Stimulated activated CD8-positive, alpha-beta memory T cell treated with anti-CD3 and anti-CD28 coated beads, Interleukin-15, amount 100 ng/mL, for 1 hour (primary cell): ENCODE results near the gene SLX4IP.

Experiments used
- DNase-seq: peaks from one replicate; pipeline ENCODE4 v3.0.0-alpha.2; 2020; ENCODE audit warnings: low read depth

SLX4IP gene

DNA sequence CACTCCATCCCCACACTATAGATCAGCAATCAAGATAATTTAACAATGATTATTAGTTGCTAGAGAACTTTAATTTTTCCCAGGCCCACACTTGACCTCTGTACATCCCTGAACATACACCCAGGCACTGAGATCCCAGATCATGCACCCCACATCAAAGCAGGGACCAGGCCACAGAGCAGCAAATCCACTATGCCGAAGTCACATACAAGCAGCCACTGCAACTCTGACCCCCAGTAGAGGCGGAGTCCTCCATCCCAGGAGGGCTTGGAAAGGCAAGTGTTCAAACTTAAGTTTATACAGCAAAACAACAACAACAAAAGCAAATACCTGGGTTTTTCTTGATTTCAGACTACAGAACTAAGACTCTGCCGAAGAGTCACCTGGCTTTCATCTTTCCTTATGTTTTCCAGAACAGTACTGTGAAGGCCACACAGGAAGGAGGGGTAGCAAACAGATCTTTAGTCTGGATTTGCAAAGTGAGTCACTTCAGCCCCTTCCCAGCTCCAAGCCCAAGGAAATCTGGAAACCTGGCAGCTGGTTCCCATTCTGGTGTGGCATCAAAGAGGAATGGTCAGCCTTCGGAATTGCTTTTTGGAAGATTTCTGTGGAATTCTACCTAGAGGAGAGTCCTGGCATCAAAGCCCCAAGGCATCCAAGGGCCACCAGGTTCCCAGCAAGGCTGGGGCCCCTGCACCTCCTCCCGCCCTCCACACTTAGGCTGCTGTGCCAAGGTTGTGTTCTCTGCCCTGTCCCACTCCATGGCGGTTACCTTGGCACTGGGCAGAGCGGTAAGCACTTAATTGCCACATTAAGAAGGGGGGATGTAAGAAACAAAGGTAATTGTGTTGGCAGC, 231.3 kb downstream of the SLX4IP start:
- DNase-seq, result no peak

DNA sequence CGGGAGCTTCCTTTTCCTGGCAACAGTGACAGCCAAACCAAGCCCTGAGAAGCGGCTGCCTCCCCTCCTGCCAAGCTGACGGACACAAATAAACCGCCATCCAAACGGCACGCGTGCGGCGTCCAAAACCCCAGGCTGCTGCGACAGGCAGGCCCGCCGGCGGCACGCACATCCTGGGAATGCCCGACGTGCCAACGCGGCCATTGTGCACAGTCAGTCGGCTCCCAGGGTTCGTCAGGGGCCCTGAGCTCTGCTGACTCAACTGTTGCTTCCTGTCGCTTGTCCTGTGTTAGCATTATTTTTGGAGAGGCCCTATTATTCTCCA, 231.9 kb downstream of the SLX4IP start:
- no peak for DNase-seq

DNA sequence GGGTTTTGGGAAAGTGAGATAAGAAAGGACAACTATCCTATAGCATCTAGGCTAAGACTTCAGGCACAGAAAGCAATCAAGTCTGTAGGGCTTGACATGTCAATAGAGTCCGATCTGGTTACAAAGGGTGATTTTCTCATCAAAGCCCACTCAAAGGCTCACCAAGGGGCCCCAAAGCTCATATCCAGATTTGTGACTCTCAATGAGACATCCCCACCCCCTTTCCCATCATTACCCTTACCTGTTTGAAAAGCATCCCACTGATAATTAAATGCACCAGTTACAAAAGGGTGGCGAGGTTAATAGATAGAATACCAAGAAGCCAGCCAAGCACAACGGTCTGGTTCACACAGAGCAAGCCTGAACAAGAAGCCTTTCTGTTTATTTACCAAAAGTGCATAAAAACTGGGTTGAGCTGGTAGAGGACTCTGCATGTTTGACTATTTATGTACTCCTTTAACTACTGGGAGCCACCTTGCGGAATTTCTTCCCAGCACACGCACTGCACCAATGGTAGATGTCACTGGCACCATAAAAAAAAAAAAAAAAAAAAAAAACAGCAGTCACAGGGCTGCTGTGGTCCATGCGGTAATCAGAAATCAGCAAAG, 232.6 kb downstream of the SLX4IP start:
- DNase-seq, result no peak

DNA sequence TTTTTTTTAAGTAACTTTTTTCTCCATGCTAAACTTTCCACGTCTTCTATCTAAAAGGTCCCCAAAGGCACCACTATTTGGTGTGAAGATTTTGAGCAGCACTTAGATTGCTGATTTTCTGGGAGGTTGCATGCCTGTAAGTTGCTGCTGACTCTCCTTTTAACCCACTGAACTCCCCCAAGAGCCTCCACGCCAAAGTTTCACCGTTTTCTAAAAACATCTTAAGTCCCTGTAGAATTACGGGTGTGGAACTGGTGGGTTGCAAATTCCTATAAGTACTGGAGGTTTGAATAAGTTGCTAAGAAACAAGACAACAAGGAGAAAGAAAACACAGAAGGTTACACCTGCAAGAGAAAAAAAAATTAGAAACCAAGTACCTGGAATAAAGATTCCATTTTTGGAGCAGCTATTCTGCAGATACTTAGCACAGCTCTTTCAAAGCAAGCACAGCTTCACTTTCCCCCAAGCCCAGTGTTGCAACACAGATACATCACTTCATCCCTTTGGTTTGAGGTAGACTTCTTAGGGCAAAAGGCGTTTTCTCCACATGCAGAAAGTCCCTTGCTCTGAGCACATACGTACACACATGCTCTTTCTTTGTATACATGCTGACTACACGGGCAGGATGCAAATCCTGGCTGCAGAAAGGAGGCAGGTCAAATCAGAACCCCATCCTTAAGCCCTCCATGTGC, 233.7 kb downstream of the SLX4IP start:
- no peak for DNase-seq

DNA sequence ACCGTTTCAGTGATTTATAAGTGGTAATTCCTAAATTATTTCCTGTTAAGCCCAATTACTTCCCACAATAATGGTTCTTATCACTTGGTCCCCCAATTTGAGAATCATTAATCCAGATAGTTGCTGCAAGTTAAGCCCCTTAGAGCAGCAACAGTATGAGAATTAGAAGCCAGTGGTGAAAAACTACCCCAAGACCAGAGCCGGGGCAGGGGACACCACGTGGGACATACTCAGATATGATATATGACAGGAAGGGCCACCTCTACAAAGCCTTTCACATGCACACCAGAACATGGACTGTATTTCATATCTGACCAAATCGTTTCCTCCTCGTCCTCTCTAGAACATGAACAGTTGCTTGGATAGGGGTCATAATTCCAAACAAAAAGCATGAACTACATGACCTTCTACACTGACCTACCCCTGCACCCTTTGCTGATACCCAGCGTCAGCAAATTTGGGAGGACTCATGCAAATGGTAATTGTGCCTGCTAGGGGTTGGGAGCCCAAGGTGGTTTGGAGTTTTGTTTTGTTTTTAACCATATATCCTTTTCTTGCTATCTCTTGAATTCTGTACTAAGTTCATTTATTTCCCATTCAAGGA, 234.8 kb downstream of the SLX4IP start:
- DNase-seq, result no peak

DNA sequence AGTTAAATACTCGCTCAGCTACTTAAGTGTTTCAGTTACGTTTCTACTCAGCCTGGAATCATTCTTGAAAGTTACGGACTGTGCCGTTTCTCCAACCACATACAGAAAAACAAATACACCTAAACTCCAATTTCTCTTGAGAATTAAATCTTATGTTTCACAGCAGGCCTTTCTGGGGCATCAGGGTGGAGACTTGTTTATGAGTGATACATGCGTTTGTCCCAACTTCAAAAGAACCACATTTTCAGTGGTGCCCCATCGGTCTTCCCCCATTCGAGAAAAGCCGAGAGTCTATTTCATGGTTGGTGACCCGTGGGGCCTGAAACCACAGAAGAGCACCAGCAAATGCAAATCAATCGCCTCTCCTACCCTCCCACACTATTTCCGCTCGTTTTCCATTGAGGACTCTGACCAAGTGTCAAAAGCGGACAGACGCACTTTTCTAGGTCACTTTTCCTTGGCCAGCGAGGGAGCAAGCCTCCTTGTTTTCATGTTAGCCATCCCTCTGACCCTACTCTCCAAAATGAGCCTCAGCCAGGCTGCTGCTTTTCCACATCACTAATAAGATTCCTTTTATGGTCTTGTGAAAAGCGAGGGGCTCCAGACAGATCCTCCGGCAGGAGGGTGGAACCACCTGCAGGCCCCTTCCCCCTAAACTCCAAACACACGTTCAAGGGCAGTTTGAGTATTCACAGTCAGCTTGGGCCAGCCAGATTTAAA, 235.6 kb downstream of the SLX4IP start:
- DNase-seq, result no peak

DNA sequence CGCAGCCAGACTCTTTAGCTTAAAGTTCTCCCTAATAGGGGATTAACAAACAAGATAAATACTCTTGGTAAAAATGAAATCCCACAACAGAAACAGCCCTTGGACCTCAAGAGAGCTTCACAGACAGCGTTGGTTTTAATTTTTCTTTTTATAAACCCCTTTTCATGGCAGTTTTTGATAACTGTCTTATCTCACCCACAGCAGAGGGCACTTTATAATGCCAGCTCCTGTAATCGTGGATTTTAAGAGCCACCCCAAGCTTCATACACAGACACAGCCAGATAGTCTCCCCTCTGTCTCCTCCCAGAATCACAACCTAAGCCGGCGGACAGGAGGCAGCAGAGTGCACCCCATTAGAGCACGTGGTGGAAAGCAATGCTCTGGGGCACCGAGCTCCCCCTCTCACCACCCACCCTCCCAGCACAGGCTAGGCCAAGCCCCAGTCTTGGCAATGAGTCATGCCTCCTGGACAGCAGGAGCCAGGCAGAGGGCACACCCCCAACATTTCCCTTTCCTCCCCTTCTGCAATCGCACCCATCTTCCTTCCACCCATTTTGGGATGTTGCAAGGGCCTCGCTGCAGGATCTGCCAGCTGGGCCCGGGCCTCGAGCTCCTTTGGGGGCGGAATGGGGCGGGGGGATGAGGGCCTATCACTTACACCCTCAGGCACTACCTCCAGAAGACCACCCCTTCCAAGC, 236.3 kb downstream of the SLX4IP start:
- no peak for DNase-seq

DNA sequence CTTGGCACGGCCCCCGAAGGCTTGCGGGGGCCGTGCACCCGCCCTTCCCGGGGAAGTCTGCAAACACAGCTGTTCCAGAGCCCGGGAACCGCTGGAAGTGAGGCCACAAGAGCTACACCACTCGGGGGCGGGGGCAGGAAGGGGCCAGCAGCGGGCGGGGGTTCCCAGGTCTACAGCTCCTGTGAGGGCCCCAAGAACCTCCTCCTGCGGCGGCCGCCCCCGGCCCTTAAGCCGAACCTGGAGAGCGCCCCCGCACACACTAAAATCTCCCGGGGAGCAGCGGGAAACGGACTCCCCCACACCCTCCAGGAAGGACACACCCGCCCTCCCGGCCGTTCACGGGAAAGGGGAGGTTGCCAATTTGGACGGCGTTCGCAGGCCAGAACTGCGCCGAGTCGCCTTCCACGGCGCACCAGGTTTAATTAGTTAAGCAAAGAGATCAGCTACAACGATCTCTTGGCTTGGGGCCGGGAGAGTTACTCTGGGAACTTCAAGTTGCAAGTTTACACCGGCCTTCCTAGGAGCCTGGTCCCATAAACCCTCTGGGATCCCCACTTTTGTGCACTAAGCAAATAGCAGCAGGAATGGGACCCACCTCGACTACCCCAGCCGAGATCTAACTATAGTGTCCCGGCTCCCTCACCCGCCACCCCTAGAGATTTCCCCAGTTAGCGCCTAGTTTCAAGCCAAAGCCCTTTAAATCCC, 237.0 kb downstream of the SLX4IP start:
- DNase-seq, result no peak

DNA sequence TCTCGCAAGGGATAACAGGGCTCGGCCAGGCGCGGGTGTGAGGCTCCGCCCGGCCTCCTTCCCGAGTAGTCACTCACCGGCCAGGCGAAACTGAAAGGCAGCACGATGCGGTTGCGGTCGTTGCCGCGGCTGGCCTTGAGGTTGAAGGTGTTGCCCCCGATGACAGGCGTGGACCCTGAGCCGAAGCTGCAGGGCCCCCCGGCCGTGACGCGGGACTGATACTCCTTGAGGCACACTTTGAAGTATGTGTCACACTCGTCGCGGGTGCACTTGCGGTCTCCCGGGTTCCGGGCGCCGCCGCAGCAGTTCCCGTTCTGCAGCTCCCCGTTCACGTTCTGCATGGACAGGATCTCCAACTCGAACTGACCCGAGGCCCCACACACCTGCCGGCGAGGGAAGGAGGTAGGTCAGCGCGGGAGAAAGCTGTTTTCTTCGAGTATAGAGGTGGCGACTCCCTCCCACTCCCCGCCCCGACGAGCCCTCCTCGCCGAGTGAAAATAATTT, 237.6 kb downstream of the SLX4IP start:
- no peak for DNase-seq

DNA sequence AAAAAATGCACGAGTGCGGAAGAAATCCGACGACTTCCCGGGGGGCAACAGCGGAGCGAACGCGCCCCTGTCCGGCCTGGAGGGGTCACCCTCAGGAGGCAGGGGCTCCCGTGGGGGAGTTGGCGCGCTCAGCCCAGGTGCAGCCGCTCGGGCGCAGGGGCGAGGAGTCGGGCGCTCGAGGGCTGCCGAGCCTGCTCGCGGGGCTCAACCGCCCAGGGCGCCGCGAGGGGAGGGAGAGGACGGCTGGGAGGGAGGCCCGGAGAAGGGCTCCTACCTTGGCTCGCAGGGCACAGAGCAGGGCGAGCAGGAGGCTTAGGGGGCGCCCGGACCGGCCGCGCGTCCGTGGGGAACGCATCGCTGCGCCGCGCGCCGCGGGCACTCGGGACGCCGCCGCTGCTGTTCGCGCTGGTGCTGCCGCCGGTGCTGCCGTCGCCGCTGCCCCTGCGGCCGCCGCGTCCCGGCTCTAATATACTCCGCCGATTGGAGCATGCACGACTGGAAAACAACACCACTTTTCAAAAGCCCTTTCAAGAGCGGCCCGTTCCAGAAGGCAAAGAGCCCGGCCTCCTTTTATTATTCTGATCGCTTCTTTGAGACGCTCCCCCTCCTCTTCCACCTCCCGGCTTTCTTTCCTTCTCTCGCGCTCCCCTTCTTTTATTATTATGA, 238.2 kb downstream of the SLX4IP start:
- no peak for DNase-seq

DNA sequence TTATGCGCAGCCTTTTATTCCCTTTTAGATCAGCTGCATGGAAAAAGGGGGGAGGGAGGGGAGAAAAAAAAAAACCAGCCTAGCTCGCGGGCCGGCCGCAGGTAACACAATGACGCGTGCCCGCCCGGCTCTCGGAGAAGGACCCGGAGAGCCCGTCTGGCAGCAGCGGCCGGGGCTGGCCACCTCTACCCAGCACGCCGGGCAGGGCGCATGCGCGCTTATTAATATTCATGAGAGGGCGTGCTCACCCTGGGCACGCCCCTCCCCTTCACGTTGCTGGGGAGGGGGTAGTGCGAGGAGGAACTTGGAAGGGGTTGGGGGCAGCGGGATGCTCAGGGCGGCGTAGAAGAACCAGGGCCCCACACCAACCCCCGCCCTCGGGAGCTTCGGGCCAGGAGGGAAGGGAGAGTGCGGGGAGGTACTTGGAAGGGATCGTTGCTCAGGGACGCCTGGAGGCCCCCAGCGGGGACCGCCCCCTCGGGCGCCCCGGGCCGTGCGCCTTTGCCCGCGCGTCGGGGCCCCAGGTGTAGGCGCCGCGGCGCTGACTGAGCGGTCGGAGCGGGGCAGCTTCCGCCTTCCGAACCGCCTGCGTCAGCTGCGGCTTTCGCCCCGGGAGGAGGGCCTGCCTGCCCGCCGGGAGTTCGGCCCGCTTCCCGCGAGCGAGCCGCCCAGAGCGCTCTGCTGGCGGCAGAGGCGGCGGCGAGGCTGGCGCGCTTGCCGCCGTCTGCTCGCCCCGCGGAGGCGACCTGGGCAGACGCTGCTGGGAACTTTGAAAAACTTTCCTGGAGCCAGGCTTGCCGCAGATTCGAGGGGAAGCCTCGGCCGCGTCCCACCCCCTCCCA, 239.0 kb downstream of the SLX4IP start, which contains the start of gene JAG1:
JAG1 (minus strand) TSS at position 158 of the 842 bp plus-strand sequence. CDS start 469 bp downstream, outside the sequence.
- DNase-seq, result peak; percentile 16

DNA sequence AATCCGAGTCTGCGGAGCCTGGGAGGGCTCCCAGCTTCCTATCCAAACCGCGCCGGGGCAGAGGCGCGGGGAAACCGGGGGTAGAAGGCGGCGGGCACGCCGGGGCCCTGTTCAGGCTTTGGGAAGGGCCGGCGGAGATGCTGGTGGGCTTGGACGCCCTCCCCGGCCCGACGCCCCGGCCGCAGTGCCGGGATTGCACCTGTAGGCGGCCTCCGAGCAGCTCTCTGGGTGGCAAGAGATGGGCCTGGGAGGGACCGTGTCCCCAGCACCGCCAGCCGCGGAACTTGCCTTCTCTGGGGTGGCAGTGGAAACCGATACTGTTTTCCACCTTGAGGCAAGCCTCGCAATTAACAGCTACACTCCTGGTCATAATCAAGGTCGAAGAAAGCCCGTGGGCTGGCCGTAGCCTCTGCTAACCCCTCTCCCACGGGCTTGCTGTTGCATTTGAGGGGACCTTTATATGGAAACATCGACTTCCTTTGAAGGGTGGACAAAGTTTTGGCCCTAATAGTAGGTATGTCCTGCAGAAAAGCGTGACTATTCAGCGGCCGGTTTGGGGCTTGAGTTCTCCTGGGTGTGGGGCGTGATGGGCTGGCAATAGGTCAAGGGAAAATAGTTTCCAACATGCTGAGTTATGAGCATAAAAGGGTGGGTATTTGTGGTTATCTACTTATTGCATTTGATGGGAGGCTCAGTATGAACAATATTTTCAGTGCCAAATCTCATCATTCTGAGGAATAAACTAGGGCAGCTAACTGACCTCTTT, 239.8 kb downstream of the SLX4IP start:
- no peak for DNase-seq

DNA sequence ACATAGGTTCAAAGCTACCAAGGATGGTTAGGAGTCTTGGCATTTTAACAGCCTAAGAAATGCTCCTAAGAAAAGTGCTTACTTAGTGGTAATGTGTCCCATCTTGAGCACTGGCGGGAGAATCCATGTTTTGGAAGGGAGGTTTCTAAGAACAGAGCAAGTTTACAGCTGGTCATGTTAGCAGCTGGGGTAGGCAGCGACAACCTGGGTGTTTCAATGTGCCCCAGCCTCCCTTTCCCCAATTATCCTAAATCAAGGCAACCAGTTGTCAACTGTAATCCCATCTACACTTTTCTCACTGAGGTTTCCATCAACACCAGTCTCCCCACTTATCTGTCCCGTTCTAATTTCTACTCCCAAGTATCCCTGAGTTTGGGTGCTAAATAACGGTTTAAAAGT, 240.3 kb downstream of the SLX4IP start:
- no peak for DNase-seq

DNA sequence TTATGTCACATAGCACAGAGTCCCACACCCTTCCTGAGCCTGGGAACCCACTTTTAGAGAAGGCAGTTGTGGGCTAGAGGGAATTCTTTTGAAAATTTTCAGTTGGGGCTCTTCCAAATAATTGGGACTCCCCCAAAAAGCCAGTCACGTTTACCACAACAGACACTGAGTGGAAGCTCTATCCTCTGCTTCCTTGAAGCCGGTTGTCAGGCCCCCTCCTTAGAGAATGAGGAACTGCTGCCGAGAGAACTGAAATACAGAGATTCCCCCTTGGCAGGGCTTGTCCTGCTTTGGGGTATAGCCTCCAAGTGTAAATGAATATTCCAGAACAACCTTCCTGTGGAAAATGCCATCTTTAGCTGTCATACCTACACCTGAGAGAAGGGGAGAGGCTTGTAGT, 241.4 kb downstream of the SLX4IP start:
- no peak for DNase-seq
